K562 (cell line): ENCODE results near the gene NAV2.

Experiments used
- BRF1 ChIP-seq: IDR thresholded peaks from 3 replicates; pipeline ENCODE4 v1.6.1; 2011; ENCODE audit warnings: borderline replicate concordance, mild to moderate bottlenecking; ENCODE audit not compliant: insufficient read length; ENCODE audit errors: extremely low read depth
- CEBPB ChIP-seq: fragments of 450-650 bp; IDR thresholded peaks from 2 replicates; pipeline ENCODE4 v1.6.1; 2016; ENCODE audit warnings: missing genetic modification characterization, missing compliant biosample characterization
- CTCF ChIP-seq, 3 experiments: IDR thresholded peaks in 2 of 3; conservative IDR thresholded peaks in 1 of 3; 2 replicates each; pipeline ENCODE4 v1.5.1; 2011 to 2012; ENCODE audit warnings: low read length in 3 of 3, mild to moderate bottlenecking in 3 of 3, control low read depth in 2 of 3, improper control_type of control experiment in 1 of 3, inconsistent platforms in 1 of 3, low read depth in 1 of 3, mixed read lengths in 1 of 3, moderate library complexity in 1 of 3; ENCODE audit not compliant: insufficient read depth in 2 of 3
- MIER1 ChIP-seq: fragments of 450-650 bp; IDR thresholded peaks from 2 replicates; pipeline ENCODE4 v1.6.1; 2016; ENCODE audit warnings: antibody characterized with exemption, mild to moderate bottlenecking, low read depth
- PHF21A ChIP-seq: fragments of 450-650 bp; IDR thresholded peaks from 2 replicates; pipeline ENCODE4 v1.6.1; 2017; ENCODE audit warnings: low read depth, borderline replicate concordance
- POLR2AphosphoS2 ChIP-seq: IDR thresholded peaks from 2 replicates; pipeline ENCODE4 v1.6.1; 2012; ENCODE audit warnings: low read length, improper control_type of control experiment
- ZBTB7A ChIP-seq: IDR thresholded peaks from 2 replicates; pipeline ENCODE4 v1.6.1; 2011; ENCODE audit warnings: low read depth, mild to moderate bottlenecking, low read length, moderate library complexity, borderline replicate concordance; ENCODE audit not compliant: control insufficient read depth
- ZNF263 ChIP-seq: sonication (generic); formaldehyde crosslinking; IDR thresholded peaks from 2 replicates; pipeline ENCODE4 v1.8.0; 2022; ENCODE audit warnings: mild to moderate bottlenecking, missing genetic modification reagents, borderline replicate concordance
- ZNF277 ChIP-seq: fragments of 250-450 bp; sonication (Bioruptor Pico); IDR thresholded peaks from 2 replicates; pipeline ENCODE4 v1.8.0; 2022; ENCODE audit warnings: inconsistent platforms, mild to moderate bottlenecking, moderate library complexity, borderline replicate concordance
- ZNF76 ChIP-seq: fragments of 250-450 bp; sonication (Bioruptor Pico); IDR thresholded peaks from 2 replicates; pipeline ENCODE4 v1.4.0; 2020; ENCODE audit warnings: mild to moderate bottlenecking, moderate library complexity, borderline replicate concordance

GRCh38 chr11:19853920-19854319 is 141.3 kb downstream of the NAV2 start:
- TF ChIP-seq MIER1 (no peak), ZBTB7A (no peak), CEBPB (tag) (no peak), CTCF (IDR thresholded peaks at IDR 0.05 in 2 of 3, conservative IDR thresholded peaks at IDR 0.05 in 1 of 3; ENCODE audit: insufficient read depth in 2 of 3, low read depth in 1 of 3, low read length in 3 of 3) (no peak), ZNF263 (CRISPR knock-in tag) (no peak), BRF1 (no peak), POLR2AphosphoS2 (no peak), ZNF76 (CRISPR knock-in tag) (no peak), PHF21A (no peak), ZNF277 (CRISPR knock-in tag) (no peak)
